SU-DHL-6 (cell line): ENCODE measurements around the gene SPATC1L.

Source experiments
- CTCF ChIP-seq: fragments of 200-600 bp; sonication (generic); IDR thresholded peaks from one replicate; pipeline ENCODE4 v1.5.1; 2017; ENCODE audit warnings: antibody characterized with exemption, mild to moderate bottlenecking, low read length, moderate library complexity; ENCODE audit not compliant: insufficient read depth, poor library complexity, severe bottlenecking
- EZH2phosphoT487 ChIP-seq: fragments of 200-600 bp; sonication (generic), shearing (Covaris generic); conservative IDR thresholded peaks from 2 replicates; pipeline ENCODE4 v1.6.1; 2018; ENCODE audit warnings: mild to moderate bottlenecking, antibody characterized with exemption, low read length, moderate library complexity, mixed read lengths

GRCh38 chr21:46160907-46161632 is 23.2 kb downstream of the SPATC1L start:
- no peak for TF ChIP-seq CTCF
- TF ChIP-seq EZH2phosphoT487: no peak
